Measurements from ENCODE around the gene WDR86.

The WDR86 gene

DNA sequence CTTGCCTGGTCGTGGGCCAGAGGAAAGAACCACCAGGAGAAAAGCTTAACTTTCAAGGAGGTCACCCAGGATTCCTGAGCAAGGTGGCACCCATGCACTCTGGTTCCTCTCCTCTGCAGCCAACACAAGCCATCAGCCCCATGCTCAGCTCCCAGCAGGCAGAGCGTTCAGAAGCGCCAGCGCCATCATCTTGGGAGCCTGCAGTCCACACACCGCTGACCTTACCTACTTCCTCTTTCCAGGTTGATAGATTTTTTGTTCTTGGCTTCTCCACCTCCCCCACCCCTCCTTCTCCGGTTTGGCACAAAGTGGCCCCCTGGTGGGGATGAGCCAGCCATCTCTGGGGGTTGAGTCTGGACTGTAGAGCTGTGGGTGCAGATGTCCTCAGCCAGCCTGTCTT is 1.7 kb upstream of the WDR86 start:
- DNase-seq (ENCODE audit: low read depth, low spot score): no peak
- no peak overlapping the region for H3K4me3 ChIP-seq (ENCODE audit: low read length)

DNA sequence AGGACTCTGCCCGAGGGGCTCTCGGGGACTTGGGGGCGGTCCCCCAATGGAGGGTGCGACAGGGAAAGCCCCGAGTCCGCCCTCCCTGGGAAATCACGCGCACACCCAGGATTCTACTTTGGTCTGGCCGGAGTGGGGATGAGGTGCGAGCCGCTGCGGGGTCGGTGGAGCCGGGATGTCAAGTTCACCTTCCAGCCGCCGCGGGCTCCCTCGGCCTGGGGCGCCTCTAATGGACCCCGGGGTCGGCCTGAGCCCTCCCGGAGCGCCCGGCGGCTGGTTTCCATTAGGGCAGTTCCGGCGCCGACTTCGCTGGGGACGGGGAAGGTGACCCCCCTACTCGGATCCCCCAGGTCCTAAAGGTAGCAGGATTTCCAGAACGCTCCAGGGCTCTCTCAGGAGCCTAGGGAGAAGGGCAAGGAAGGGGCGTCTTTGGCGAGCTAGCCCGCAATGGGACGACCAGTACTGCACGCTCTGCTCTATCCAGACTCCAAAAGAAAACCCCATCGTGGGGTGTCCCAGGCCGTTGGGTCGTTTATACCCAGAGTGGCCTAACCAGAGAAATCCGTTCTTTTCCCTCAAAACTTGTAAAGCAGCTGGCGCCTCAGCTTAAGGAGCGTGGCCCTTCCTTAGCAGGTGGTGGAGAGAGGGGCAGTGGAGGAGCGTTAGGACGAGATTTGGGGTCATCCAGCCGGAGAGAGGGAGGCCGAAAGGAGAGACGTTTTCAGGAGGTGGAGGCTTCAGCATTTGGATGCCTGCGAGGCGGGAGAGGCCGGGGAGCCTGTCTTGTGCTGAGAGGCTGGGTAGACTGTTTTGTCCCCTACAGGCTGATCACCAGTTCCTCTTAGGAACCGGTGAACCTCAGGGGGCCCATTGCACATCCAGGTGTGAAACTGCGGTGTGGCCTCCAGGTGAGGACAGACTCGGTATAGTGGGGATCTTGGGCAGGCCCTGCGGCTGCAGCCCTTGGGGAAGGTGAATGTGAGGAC is 860 bp upstream of the WDR86 start:
- no peak for DNase-seq (ENCODE audit: low read depth, low spot score)
- H3K4me3 ChIP-seq (ENCODE audit: low read length): no peak overlapping the region

DNA sequence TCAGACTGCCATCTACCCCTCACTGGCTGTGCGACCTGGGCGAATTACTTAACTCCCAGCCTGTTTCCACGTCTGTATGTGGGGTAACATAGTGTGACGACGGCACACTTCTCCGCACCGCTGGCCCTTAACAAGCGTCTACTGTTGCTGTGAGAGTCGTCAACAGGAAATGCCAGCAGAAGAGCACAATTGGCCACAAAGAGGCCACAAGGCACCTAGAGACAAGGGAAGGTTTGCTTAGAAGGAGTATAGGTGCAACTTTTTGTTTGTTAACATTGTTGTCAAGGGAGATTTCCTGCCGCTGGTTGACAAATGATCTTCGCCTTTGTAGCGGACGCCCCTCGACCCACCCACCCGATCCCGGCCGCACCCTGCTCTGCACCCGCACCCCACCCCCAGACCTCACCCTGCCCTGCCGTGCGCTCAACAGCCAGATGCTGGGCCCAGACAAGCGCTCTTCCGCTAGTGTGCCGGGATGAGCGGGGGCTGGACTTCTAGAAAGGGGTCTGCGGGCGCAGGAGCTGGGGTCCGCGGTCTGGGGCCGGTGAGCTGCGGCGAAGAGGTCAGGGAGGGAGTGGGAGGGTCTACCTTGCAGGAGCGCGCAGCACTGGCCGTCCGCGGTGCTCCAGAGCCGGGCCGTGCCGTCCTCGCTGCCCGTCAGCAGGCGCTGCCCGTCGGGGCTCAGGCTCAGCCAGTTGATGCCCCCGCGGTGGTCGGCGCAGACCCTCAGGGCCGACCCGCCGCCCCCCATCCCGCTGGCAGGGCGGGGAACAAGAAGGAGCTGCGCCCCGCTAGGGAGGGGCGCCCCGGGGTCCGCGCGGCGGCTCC is 785 bp downstream of the WDR86 start:
- DNase-seq (ENCODE audit: low read depth, low spot score): no peak
- H3K4me3 ChIP-seq (ENCODE audit: low read length): no peak overlapping the region

DNA sequence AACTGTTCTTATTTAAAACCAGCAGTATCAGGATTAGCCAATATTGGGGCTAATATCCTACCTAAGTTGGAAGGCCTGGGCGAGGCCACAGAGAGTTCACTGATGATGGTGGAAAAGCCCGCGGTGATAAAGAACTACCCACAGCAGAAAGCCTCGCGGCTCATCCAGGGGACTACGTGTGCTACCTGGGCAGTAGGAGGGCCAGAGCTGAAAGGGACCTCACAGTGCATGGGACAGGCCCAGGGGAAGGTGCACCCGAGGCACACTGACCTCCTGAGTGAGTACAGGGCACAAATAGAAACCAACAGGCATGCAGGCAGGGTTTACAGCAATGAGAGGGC is 1.4 kb downstream of the WDR86 start:
- H3K4me3 ChIP-seq (ENCODE audit: low read length): no peak overlapping the region

DNA sequence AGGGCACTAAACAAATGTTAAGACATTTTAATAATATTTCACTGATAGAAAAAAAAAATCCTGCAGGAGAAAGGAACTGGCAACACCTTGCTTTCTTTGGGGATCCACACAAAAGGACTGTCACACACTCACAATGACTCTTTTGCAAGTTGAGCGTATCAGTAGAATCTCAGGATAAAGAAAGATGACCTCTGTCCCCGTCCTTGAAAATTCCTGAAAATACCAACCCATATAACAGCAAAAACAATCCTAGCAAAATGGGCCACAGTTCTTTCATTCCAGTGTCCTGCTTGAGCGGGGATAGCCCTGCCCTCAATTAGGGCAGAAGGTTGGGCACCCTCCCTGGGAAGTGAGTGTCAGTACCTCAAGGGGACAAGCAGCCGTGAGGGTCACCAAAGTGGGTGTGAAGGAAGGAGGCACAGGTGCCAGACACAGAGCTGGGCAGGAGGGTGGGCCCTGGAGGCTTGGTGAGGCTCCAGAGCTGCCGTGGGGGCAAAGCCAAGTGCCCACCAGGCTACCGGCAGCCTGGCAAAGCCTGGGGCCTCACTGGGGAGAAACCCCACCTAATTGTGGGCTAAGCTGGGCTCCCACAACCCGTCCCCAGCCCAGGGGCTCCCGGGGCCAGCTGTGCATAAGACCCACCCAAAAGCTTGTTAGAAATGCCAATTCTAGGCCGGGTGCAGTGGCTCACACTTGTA is 2.8 kb downstream of the WDR86 start:
- no peak overlapping the region for H3K4me3 ChIP-seq (ENCODE audit: low read length)

More for the DNA sequence above, 1.4 kb downstream of the WDR86 start:
- no peak for DNase-seq (ENCODE audit: low read depth, low spot score)

DNA sequence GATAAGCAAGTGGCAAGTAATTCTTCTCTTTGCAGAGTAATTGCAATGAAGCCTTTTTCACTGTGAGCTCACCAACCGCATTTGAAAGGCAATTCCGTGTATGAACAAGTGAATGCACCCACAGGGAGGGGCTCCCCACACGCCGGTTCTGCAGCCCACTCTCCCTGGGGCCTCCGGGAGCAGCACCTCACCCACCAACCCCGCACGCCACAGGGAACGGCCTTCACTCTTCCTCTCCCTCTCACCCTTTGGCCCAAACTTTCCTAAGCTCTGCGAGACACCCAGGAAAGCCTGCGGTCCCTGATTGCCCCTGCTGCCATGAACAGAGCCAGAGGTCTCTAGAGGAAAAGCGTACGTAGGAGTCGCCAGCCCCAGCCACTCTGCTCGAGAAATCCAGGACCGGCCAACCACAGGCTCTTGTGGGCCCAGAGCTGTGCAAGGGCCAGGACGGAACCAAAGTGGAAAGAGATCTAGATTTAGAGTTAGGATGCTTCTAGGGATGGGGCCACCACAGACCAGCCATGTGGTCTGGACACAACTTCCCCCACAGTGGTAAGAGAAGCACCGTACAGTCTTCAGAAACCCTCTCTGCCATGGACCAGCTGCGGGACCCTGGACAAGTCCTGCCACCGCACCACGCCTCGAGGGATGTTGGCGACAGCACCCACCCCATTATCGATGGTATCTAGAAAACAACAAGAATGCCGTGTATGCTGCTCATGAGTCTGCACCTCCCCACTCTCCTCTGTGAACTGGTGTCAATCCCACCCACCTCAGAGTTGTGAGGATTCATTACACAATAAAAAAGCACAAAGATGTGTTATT is 3.6 kb downstream of the WDR86 start:
- no peak for DNase-seq (ENCODE audit: low read depth, low spot score)

More for the DNA sequence above, 2.8 kb downstream of the WDR86 start:
- no peak for DNase-seq (ENCODE audit: low read depth, low spot score)

DNA sequence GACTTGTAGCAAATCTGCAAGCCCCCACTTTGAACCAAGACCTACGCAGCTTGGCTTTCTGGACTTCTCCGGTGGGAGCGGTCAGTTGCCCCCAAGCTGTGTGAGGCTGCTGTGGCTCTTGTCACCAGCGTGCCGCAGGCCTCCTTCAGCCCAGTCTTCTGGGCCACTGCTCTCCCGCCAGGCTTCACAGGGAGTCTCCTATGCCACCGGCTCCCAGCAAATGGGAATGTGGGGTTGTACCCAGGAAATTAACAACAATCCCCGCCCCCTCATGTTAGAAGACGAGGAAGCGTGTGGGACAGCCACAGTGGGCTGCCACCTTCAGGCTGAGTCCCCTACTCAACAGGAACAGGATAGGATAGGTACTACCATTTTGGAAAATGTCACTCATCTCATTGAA is 4.2 kb downstream of the WDR86 start:
- DNase-seq (ENCODE audit: low read depth, low spot score): no peak

More for the DNA sequence above, 3.6 kb downstream of the WDR86 start:
- no peak overlapping the region for H3K4me3 ChIP-seq (ENCODE audit: low read length)

DNA sequence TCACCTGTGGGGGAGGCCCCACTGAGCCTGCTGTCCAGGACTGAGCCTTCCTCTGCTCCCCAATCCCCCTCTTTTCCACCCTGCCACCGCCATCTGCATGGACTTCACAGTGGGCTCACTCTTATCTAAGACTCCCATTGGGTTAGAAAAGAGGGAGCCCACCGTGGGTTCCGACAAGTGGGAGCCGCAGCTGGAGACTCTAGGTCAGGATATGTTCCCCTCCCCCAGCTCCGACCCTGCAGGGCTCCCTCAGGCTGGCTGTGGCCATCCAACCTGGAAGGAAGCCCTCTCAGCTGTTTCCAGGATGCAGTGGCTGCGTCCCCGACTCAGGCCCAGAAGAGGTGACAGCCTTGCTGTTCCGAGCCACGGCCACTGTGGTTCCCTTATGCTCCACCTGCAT is 4.8 kb downstream of the WDR86 start:
- DNase-seq (ENCODE audit: low read depth, low spot score): no peak
- no peak overlapping the region for H3K4me3 ChIP-seq (ENCODE audit: low read length)

More for the DNA sequence above, 4.2 kb downstream of the WDR86 start:
- H3K4me3 ChIP-seq (ENCODE audit: low read length): no peak overlapping the region

DNA sequence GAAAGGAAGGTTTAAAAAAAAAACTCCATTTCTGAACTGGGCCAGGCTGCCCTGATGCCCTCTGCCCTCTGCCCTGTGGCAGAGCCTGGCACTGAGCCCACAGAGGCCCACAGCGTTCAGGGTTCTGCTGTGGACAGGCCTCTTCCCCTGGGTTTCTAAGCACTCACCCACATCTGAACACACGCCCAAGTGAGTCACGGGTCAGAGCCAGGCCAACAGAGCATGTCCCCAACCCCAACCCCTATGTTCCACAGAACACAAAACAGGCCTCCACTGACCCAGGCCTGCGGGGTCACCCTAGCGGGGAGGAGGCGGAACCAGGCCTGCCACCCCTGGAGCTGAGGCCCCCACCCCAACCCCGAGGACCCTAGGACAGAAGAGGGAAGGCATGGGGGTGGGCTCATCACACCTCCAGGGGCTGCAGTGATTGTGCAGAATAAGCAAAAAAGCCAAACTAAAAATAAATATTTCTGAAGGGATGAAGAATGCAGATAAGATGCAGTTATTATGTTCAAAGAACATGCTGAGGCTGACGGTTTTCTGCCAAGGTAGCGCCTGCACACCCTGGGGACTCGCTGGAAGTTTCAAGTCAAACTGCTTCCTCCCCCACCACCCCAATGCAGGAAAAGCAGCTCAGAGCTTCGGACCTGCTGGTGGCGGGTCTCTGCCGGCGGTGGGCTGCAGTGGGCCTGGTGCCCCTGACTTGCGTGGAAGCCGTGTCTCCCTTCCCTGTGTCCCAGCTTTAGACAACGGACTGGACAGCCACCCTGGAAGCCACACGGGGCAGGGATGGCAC is 5.4 kb downstream of the WDR86 start:
- no peak overlapping the region for H3K4me3 ChIP-seq (ENCODE audit: low read length)
- no peak for DNase-seq (ENCODE audit: low read depth, low spot score)

DNA sequence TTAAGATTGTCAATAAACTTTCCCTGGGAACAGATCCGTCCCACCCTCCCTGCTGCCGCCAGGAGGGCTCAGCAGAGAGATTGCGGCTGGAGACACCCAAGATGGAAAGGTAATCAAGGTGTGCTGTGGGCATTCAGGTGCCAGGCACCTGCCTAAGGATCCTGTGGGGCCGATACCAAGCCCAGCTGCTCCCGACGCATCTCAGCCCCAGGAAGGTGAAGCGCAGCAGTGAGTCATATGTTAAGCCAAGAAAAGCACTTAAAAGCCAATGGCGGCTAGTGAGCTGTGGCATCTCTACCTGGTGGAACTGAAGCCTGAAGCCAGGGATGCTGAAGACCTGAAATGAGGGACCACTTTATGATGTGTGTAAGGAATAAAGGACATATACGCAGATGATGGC is 6.1 kb downstream of the WDR86 start:
- DNase-seq (ENCODE audit: low read depth, low spot score): no peak
- no peak overlapping the region for H3K4me3 ChIP-seq (ENCODE audit: low read length)

DNA sequence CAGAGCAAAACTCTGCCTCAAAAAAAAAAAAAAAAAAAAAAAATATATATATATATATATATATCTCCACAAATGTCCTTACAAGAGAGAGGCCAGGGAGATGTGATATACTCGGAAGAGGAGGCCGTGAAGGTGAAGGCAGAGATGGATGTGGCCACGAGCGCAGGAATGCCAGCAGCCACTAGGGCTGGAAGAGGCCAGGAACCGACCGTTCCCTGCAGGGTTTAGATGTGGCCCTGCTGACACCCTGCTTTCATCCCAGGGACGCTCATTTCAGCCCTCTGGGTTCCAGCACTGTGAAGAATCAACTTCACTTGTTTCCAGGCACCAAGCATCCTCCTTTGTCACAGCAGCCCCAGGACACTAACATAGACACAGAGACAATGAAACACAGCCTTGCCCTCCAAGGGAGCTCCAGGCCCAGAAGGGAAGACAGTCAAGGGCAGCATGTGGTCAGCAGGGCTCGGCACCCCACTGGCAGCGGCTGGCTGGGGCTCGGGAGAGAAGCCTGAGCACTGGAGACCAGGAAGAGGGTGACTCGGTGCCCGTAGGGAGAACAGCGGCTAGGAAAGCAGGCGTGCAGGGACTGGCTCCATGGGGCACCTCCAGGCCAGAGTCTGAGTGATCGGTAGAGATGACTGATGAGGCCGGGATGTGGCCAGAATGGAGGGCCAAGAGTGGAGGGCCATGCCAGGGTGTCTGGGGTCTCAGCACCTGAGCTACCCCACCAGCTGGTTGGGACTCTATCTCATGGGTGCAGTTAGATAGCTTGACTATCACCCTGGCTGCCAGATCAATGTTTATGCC is 7.6 kb downstream of the WDR86 start:
- no peak for DNase-seq (ENCODE audit: low read depth, low spot score)
- no peak overlapping the region for H3K4me3 ChIP-seq (ENCODE audit: low read length)

DNA sequence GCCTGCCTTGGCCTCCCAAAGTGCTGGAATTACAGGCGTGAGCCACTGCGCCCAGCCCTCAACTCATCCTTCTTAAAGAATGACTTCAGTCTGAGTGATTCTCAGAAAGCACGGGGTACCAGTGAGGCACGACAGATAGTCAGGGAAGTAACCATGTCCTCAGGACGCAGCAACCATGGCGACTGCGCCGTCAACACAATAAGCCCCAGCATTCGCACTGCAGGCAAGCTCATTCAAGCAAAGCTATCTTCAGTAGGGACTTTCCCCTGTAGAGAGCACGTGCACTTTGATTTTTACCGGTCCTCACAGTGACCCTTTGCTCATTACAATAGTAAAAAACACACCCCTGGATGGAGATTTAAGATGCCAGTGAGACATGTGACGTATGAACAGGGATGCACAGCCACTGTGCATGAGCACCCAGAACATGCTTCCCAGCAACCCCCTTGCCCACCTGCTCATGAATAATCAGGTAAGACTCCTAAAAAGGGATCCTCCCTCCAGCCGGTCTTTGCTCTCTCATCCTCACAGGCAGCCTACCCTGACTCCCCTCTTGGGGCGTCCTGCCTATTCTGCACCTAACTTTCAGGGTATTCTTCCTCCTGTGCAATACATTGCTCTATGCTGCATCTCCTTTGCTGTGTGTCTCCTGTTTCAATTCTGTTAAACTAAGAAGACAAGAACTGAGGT is 9.1 kb downstream of the WDR86 start:
- no peak for DNase-seq (ENCODE audit: low read depth, low spot score)
- H3K4me3 ChIP-seq (ENCODE audit: low read length): no peak overlapping the region

DNA sequence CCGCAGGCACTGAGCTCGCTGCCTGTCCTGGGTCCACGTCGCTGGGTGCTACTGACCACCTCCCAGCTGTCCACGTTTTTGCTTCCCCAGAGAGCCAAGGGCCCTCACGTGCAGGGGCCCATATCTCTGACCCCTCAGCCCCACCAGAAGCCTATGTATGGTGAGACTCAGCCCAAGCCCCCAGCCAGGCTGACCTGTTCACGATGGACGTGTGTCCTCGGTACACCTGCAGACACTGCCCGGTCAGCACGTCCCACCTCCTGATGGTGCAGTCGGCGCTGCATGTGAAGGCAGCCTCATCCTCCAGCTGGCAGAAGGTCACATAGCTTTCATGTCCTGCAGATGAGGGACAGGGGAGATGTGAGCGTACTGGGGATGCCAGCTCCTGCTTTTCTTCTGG is 9.9 kb downstream of the WDR86 start:
- DNase-seq (ENCODE audit: low read depth, low spot score): no peak
- no peak overlapping the region for H3K4me3 ChIP-seq (ENCODE audit: low read length)

DNA sequence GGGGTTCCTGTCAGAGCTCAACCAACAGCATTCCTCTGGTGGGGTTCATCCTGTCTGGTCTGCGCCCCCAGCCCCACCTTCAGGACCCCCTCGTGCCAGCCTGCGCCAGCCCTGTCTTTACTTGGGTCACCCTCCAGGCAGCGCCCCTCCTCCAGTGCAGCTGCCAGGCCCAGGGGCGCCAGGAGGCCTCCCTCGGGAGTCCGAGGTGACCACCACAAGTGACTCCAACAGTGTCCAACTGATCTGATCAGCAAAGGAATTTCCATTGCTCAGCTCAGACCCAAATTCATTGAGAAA is 10.6 kb downstream of the WDR86 start:
- H3K4me3 ChIP-seq (ENCODE audit: low read length): no peak overlapping the region
- DNase-seq (ENCODE audit: low read depth, low spot score): no peak

DNA sequence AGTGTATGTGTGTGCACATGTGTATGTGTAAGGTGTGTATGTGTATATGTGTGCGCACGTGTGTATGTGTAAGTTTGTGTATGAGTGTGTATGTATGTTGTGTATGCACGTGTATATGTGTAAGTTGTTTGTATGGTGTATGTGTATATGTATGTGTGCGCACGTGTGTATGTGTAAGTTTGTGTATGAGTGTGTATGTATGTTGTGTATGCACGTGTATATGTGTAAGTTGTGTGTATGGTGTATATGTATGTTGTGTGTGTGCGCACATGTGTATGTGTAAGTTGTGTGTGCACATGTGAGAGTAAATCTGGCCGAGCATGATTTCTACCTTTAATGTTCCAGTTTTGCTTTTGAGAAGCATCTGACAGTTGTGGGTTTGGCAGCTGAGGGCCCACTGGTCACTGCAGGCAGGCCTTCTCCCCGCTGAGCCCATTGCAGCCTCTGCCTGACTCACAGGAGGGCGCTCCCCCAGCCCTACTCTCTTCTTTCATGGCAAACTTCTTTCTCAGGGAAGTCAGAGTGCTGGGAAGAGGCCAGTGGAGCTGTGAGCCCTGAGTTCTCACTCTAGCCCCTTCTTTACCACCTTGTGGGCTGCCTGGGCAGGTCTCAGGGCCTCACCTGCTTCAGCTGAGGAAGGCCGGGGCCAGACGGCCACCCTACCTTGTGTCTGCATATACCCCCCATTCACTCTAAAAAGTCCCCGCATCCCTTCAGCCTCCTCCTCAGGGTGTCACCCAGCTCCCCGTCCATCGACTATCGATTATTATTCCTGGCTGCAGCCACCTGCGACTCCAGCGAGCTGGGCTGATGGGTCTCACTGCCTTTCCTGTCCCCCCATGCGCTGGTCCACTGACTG is 11.2 kb downstream of the WDR86 start:
- H3K4me3 ChIP-seq (ENCODE audit: low read length): no peak overlapping the region
- DNase-seq (ENCODE audit: low read depth, low spot score): no peak

DNA sequence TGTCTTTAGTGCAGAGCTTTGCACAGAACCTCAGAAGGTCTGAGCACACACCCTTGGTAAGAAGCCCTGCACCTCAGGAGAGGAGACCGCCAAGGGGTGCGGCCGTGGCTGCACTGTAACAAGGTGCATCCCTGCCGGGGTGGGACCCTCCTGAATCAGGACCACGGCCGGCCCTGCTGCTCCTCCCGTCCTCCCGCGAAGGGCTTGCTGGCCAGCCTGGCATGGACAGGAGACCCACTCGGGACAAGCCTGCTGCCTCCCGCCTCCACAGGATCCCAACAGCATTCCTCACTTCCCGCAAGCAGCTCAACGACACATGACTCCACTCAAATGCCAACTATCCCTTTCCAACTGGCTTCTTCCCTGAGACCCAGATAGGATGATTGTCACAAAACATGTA is 12.8 kb downstream of the WDR86 start:
- no peak overlapping the region for H3K4me3 ChIP-seq (ENCODE audit: low read length)
- no peak for DNase-seq (ENCODE audit: low read depth, low spot score)
